HCT116 (cell line): ENCODE results near the gene TMPRSS9. TPM values are rescaled to one million over a fixed set of nuclear protein-coding genes. Genes with fewer than 3 reads are reported as not detected.
"Not testable (repeated sequence)": the region's sequence is repeated elsewhere in the genome, so short reads cannot be mapped to it uniquely, and the experiment has no call there.

ENCODE experiments used
- ATAC-seq: fragments of 200-7000 bp; cut with Tn5 transposase; 2 replicates; pipeline ENCODE4 v1.9.1; 2020; ENCODE audit warnings: mild to moderate bottlenecking, moderate library complexity
- BruUV-seq: library from RNA; stranded (reverse); fragments of 400-500 nt; replicated peaks from 2 replicates; lab custom pipeline; 2021; lab: Mats Ljungman, UMichigan
- CTCF ChIA-PET: fragments of 300-600 bp; sonication (Branson Sonifier 250); formaldehyde crosslinking; loops from one replicate; lab custom pipeline; 2021; ENCODE audit warnings: antibody characterized with exemption; lab: Charles Lee
- POLR2A ChIA-PET: fragments of 300-600, 350-600 bp; sonication (Branson Sonifier 250); formaldehyde crosslinking; loops from one replicate; lab custom pipeline; 2021; ENCODE audit warnings: antibody characterized with exemption; lab: Charles Lee
- RAD21 ChIA-PET, 2 experiments: fragments of 300-600 bp; sonication (Branson Sonifier 250); formaldehyde crosslinking; loops; one replicate each; lab custom pipeline; 2023; ENCODE audit warnings: low total read pairs in 2 of 2; ENCODE audit not compliant: uncharacterized antibody in 2 of 2, unreplicated experiment in 2 of 2, low non-redundant PET in 1 of 2; lab: Charles Lee
- DNase-seq: peaks from one replicate; pipeline ENCODE4 v3.0.0-alpha.2; 2010; ENCODE audit warnings: low read depth, low spot score
- H2AFZ ChIP-seq: fragments of 200-600 bp; shearing (Covaris generic), sonication (generic); 2 replicates; pipeline ENCODE4 v1.6.1; 2017; ENCODE audit warnings: low read depth, mixed run types, mixed read lengths, antibody characterized with exemption, low read length; ENCODE audit not compliant: poor library complexity, severe bottlenecking
- H3K27ac ChIP-seq: 2 replicates; pipeline ENCODE4 v1.5.1; 2012; ENCODE audit warnings: low read depth, low read length
- H3K27me3 ChIP-seq: fragments of 200-600 bp; sonication (generic); 2 replicates; pipeline ENCODE4 v1.6.1; 2016; ENCODE audit warnings: mixed run types, low read length, mixed read lengths; ENCODE audit not compliant: insufficient read depth
- H3K36me3 ChIP-seq, 2 experiments: fragments of 200-500 bp in 1 of 2; fragments of 200-600 bp in 1 of 2; sonication (Bioruptor generic) in 1 of 2; sonication (generic) in 1 of 2; 2 replicates each; pipeline versions ENCODE4 v1.5.1 to v1.6.1; 2014 to 2016; ENCODE audit warnings: low read length in 2 of 2, inconsistent platforms in 1 of 2, mixed read lengths in 1 of 2, mixed run types in 1 of 2; ENCODE audit not compliant: insufficient read depth in 2 of 2, control insufficient read depth in 1 of 2
- H3K4me1 ChIP-seq, 2 experiments: fragments of 200-600 bp in 1 of 2; sonication (generic) in 1 of 2; 2 replicates each; pipeline versions ENCODE4 v1.5.1 to v1.6.1; 2012 to 2017; ENCODE audit warnings: low read length in 2 of 2, inconsistent platforms in 1 of 2, mild to moderate bottlenecking in 1 of 2, mixed read lengths in 1 of 2, mixed run types in 1 of 2, moderate library complexity in 1 of 2; ENCODE audit not compliant: insufficient read depth in 2 of 2, control insufficient read depth in 1 of 2
- H3K4me2 ChIP-seq: fragments of 200-600 bp; sonication (generic); 2 replicates; pipeline ENCODE4 v1.6.1; 2017; ENCODE audit warnings: mixed run types, low read length, mixed read lengths
- H3K4me3 ChIP-seq, 2 experiments: fragments of 200-600 bp in 1 of 2; sonication (generic) in 1 of 2; replicated peaks in 1 of 2; 2 replicates each; pipeline ENCODE4 v1.5.1; 2011 to 2016; ENCODE audit warnings: low read length in 2 of 2, control low read depth in 1 of 2, low read depth in 1 of 2, mild to moderate bottlenecking in 1 of 2, mixed read lengths in 1 of 2, mixed run types in 1 of 2
- H3K79me2 ChIP-seq: fragments of 200-600 bp; sonication (generic); 2 replicates; pipeline ENCODE4 v1.6.1; 2017; ENCODE audit warnings: mild to moderate bottlenecking, mixed run types, low read length, moderate library complexity, mixed read lengths; ENCODE audit not compliant: insufficient read depth
- H3K9ac ChIP-seq: fragments of 200-600 bp; sonication (generic); 2 replicates; pipeline ENCODE4 v1.6.1; 2016; ENCODE audit warnings: low read length, mixed read lengths
- H3K9me2 ChIP-seq: fragments of 200-600 bp; sonication (generic), shearing (Covaris generic); 2 replicates; pipeline ENCODE4 v1.6.1; 2017; ENCODE audit warnings: mixed run types, mild to moderate bottlenecking, moderate library complexity; ENCODE audit not compliant: insufficient read depth
- H3K9me3 ChIP-seq, 2 experiments: fragments of 200-500 bp in 1 of 2; fragments of 200-600 bp in 1 of 2; sonication (Bioruptor generic) in 1 of 2; sonication (generic) in 1 of 2; 2 replicates each; pipeline ENCODE4 v1.6.1; 2014 to 2017; ENCODE audit warnings: low read length in 2 of 2, mixed read lengths in 2 of 2, inconsistent platforms in 1 of 2, low read depth in 1 of 2, mild to moderate bottlenecking in 1 of 2, mixed run types in 1 of 2, moderate library complexity in 1 of 2; ENCODE audit not compliant: control insufficient read depth in 1 of 2, insufficient read depth in 1 of 2
- H4K20me1 ChIP-seq: fragments of 200-600 bp; sonication (generic), shearing (Covaris generic); 2 replicates; pipeline ENCODE4 v1.6.1; 2017; ENCODE audit warnings: mixed run types, mild to moderate bottlenecking, moderate library complexity; ENCODE audit not compliant: insufficient read depth
- ATF3 ChIP-seq: IDR thresholded peaks from 2 replicates; pipeline ENCODE4 v1.6.1; 2012
- CBX3 ChIP-seq: IDR thresholded peaks from 2 replicates; pipeline ENCODE4 v1.6.1; 2012; ENCODE audit warnings: low read depth
- EZH2phosphoT487 ChIP-seq: fragments of 200-600 bp; IDR thresholded peaks from 2 replicates; pipeline ENCODE4 v1.6.1; 2018; ENCODE audit warnings: antibody characterized with exemption, borderline replicate concordance
- FOSL1 ChIP-seq: IDR thresholded peaks from 2 replicates; pipeline ENCODE4 v1.6.1; 2012; ENCODE audit warnings: low read depth
- POLR2A ChIP-seq: IDR thresholded peaks from 2 replicates; pipeline ENCODE4 v1.7.0; 2011; ENCODE audit warnings: borderline replicate concordance; ENCODE audit not compliant: insufficient read depth, insufficient read length; ENCODE audit errors: extremely low read depth
- POLR2AphosphoS5 ChIP-seq: IDR thresholded peaks from 2 replicates; pipeline ENCODE4 v1.6.1; 2011; ENCODE audit warnings: mild to moderate bottlenecking, low read depth, low read length, moderate library complexity
- RAD21 ChIP-seq: IDR thresholded peaks from 2 replicates; pipeline ENCODE4 v1.6.1; 2012; ENCODE audit warnings: low read depth, mild to moderate bottlenecking
- SIN3A ChIP-seq: IDR thresholded peaks from 2 replicates; pipeline ENCODE4 v1.6.1; 2012; ENCODE audit warnings: low read depth
- TCF7L2 ChIP-seq: IDR thresholded peaks from 2 replicates; pipeline ENCODE4 v1.7.0; 2011; ENCODE audit warnings: borderline replicate concordance, inconsistent platforms; ENCODE audit not compliant: insufficient read depth, insufficient read length; ENCODE audit errors: extremely low read depth
- YY1 ChIP-seq: IDR thresholded peaks from 2 replicates; pipeline ENCODE4 v1.6.1; 2011; ENCODE audit warnings: low read length, low read depth, moderate library complexity, mild to moderate bottlenecking; ENCODE audit not compliant: insufficient replicate concordance; ENCODE audit errors: extremely low read depth
- ZFX ChIP-seq: fragments of 450-650 bp; IDR thresholded peaks from 2 replicates; pipeline ENCODE4 v1.6.1; 2017
- intact Hi-C: fragments of 100-400 bp; cut with micrococcal nuclease; formaldehyde crosslinking; loops from 2 replicates; pipeline ENCODE4 v1.10.0; 2022
- total RNA-seq: library from RNA; stranded (reverse); gene quantifications from one replicate; pipeline ENCODE4 v1.2.1, GENCODE V29; 2021; ENCODE audit not compliant: unreplicated experiment
- TF ChIP-seq, protein P1 (sequence below): IDR thresholded peaks from 2 replicates; pipeline ENCODE4 v1.6.1; 2012; ENCODE audit warnings: low read depth
- TF ChIP-seq, protein P2 (sequence below): IDR thresholded peaks from 2 replicates; pipeline ENCODE4 v1.6.1; 2012
- TF ChIP-seq, protein P3 (sequence below): IDR thresholded peaks from 2 replicates; pipeline ENCODE4 v1.6.1; 2011; ENCODE audit warnings: mild to moderate bottlenecking, low read length, moderate library complexity; ENCODE audit not compliant: insufficient replicate concordance; ENCODE audit errors: extremely low read depth

The TMPRSS9 gene
- total RNA-seq, 1 experiment from 2014 or later, result not detected

DNA sequence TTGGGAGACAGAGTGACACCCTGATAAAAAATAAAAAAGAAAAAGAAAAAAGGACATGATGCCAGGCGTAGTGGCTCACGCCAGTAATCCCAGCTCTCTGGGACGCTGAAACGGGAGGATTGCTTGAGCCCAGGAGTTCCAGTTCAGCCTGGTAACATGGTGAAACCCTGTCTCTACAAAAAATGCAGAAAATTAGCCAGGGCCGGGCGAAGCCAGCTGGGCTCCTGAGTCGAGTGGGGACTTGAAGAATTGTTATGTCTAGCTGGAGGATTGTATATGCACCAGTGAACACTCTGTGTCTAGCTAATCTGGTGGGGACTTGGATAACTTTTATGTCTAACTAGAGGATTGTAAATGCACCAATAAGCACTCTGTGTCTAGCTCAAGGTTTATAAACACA is 32.3 kb downstream of the TMPRSS9 start:
- no peak for ATAC-seq
- no peak overlapping the region for H3K4me2 ChIP-seq
- ChIA-PET CTCF (interaction anchor here (0.6 to 1.2 kb wide), 3 partner anchors 219 to 1640 kb away, joined by 3 to 4 read pairs (median 4); no protein-coding TSS in a partner anchor), RAD21 (no interaction called here), POLR2A (interaction anchor here (0.6 to 1.2 kb wide), 3 partner anchors 98 to 532 kb away, joined by 3 to 4 read pairs (median 3); no protein-coding TSS in a partner anchor)
- no peaks in the 10 kb centered on the region for H3K9me2 ChIP-seq
- H3K36me3 ChIP-seq, result no peaks in the 10 kb centered on the region
- peaks cover 0 to 7% of the 10 kb centered on the region in 2 experiments; a peak in 1 of 4 replicates for H3K9me3 ChIP-seq
- H3K9ac ChIP-seq, result no peak overlapping the region
- no peaks in the 10 kb centered on the region for H4K20me1 ChIP-seq
- TF ChIP-seq, protein P1, sequence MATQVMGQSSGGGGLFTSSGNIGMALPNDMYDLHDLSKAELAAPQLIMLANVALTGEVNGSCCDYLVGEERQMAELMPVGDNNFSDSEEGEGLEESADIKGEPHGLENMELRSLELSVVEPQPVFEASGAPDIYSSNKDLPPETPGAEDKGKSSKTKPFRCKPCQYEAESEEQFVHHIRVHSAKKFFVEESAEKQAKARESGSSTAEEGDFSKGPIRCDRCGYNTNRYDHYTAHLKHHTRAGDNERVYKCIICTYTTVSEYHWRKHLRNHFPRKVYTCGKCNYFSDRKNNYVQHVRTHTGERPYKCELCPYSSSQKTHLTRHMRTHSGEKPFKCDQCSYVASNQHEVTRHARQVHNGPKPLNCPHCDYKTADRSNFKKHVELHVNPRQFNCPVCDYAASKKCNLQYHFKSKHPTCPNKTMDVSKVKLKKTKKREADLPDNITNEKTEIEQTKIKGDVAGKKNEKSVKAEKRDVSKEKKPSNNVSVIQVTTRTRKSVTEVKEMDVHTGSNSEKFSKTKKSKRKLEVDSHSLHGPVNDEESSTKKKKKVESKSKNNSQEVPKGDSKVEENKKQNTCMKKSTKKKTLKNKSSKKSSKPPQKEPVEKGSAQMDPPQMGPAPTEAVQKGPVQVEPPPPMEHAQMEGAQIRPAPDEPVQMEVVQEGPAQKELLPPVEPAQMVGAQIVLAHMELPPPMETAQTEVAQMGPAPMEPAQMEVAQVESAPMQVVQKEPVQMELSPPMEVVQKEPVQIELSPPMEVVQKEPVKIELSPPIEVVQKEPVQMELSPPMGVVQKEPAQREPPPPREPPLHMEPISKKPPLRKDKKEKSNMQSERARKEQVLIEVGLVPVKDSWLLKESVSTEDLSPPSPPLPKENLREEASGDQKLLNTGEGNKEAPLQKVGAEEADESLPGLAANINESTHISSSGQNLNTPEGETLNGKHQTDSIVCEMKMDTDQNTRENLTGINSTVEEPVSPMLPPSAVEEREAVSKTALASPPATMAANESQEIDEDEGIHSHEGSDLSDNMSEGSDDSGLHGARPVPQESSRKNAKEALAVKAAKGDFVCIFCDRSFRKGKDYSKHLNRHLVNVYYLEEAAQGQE, result no peak
- TF ChIP-seq, protein P2, sequence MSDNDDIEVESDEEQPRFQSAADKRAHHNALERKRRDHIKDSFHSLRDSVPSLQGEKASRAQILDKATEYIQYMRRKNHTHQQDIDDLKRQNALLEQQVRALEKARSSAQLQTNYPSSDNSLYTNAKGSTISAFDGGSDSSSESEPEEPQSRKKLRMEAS, result no peak
- TF ChIP-seq POLR2A (no peak), EZH2phosphoT487 (no peak), ZFX (no peak), TCF7L2 (no peak), FOSL1 (no peak), RAD21 (no peak), CBX3 (no peak), SIN3A (no peak), ATF3 (no peak), POLR2AphosphoS5 (no peak), YY1 (no peak)
- TF ChIP-seq, protein P3, sequence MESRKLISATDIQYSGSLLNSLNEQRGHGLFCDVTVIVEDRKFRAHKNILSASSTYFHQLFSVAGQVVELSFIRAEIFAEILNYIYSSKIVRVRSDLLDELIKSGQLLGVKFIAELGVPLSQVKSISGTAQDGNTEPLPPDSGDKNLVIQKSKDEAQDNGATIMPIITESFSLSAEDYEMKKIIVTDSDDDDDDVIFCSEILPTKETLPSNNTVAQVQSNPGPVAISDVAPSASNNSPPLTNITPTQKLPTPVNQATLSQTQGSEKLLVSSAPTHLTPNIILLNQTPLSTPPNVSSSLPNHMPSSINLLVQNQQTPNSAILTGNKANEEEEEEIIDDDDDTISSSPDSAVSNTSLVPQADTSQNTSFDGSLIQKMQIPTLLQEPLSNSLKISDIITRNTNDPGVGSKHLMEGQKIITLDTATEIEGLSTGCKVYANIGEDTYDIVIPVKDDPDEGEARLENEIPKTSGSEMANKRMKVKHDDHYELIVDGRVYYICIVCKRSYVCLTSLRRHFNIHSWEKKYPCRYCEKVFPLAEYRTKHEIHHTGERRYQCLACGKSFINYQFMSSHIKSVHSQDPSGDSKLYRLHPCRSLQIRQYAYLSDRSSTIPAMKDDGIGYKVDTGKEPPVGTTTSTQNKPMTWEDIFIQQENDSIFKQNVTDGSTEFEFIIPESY, result no peak
- no peak overlapping the region for H2AFZ ChIP-seq
- no peak overlapping the region for H3K4me3 ChIP-seq
- BruUV-seq, result no TSS peak
- H3K27me3 ChIP-seq, result no peaks in the 10 kb centered on the region
- H3K27ac ChIP-seq, result no peak overlapping the region
- intact Hi-C loops, result loop anchor here (5.0 kb wide), 1 partner anchor 65 kb away; the partner anchor contains the start of genes LSM7 and SPPL2B
- H3K79me2 ChIP-seq, result no peaks in the 10 kb centered on the region
- DNase-seq, result no peak
- H3K4me1 ChIP-seq, result peaks cover 0 to 13% of the 10 kb centered on the region in 2 experiments; a peak in 2 of 4 replicates

DNA sequence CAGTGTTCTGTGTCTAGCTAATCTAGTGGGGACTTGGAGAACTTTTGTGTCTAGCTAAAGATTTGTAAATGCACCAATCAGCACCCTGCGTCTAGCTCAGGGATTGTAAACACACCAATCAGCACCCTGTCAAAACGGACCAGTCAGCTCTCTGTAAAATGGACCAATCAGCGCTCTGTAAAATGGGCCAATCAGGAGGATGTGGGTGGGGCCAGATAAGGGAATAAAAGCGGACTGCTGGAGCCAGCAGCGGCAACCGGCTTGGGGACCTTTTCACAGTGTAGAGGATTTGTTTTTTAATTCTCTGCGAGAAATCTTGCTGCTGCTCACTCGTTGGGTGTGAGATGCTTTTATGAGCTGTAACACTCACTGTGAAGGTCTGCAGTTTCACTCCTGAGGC is 32.8 kb downstream of the TMPRSS9 start:
- intact Hi-C loops, result loop anchor here (5.0 kb wide), 1 partner anchor 66 kb away; the partner anchor contains the start of genes LSM7 and SPPL2B
- H3K4me3 ChIP-seq, H3K9me3 ChIP-seq, ATAC-seq, H3K36me3 ChIP-seq, H3K4me1 ChIP-seq, BruUV-seq, DNase-seq, H3K27me3 ChIP-seq, H3K79me2 ChIP-seq, H2AFZ ChIP-seq, H3K9me2 ChIP-seq, RAD21 ChIA-PET, H3K9ac ChIP-seq, H3K27ac ChIP-seq, H4K20me1 ChIP-seq, H3K4me2 ChIP-seq: not testable (repeated sequence)
- ChIA-PET POLR2A (interaction anchor here (1.2 kb wide), 1 partner anchor 123 kb away, joined by 3 read pairs; no protein-coding TSS in a partner anchor), CTCF (interaction anchor here (0.6 to 1.2 kb wide), 3 partner anchors 218 to 1640 kb away, joined by 3 to 4 read pairs (median 4); no protein-coding TSS in a partner anchor)
